Kidney tubule cell (primary cell): ENCODE data around the gene TSHR.
"Not testable (repeated sequence)": the region's sequence is repeated elsewhere in the genome, so short reads cannot be mapped to it uniquely, and the experiment has no call there.

ENCODE experiments used
- DNase-seq: peaks from one replicate; pipeline ENCODE4 v3.0.0-alpha.2; 2018; ENCODE audit warnings: low spot score

Gene TSHR

DNA sequence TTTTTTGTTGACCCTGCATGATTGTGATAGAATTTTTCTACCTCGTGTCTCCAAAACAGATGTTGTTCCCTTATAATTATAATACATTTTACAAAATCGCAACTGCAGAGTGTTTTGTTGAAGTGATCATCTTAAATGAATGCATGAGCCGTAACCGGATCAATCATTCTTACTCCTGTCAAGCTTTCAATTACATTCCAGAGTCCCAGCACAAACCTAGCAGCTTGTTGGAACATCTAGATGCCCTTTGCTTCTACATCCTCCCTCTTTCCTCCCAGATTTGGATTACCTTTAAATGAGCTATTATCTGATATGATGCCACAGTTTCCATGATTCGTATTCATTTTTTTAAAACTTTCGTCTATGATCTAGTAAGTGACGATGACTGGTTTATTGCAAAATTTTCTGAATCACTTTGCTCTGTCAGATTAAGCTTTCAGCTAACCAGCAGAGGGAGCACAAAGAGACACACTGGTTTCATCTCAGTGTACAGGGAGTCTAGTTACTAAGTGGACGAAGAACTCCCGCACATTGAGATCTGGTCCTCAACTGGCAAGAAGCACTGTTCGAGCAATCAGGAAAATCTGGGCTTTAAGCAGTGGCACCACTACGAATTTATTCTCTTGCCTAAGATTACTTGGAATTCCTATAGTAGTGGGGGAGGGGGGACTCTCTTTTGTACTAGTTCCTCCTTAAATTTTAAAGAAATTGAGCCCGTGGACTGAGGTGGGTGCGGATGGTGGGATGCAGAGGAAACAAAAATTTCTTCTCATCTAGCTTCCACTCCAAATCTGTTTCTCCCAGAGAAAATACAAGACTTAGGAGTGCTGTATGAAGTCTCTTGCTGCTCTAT is 40.9 kb downstream of the TSHR start:
- DNase-seq = peak; percentile 72

DNA sequence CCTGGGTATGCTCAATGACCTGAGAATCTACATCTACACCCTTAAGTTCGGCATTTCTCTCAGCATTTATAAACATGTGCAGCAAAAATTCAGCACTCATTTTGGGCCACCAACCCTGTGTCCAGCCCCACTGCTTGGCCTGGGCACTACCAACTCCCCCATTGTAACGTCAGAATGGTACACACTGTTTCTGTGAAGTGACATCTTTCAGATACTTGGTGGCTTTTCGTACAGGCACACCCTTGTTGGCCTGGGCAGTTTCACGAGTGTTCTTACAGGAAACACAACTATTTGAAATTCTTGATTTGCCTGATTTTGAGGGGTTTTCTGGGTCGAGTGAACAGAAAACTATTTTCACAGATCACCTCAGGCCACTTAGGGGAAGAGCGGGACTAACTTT is 46.0 kb downstream of the TSHR start:
- DNase-seq = no peak

DNA sequence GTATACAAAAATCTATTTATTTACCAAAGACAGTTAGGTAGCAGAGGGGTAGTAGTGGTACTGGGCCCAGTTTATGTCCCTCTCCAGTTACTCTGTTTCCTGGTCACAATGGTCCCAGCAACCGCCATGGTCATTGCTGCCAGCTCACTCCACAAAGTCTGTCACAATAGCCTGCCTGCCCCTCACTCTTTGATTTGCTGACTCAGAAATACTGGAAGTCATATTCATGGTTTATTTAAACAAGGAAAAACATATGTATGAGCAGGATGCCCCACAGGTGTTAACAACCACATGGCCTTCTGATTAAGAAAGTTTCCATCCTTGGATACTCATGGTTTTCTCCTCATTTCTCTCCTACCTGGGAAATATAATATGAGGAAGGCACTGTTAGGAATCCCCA is 49.2 kb downstream of the TSHR start:
- no peak for DNase-seq

DNA sequence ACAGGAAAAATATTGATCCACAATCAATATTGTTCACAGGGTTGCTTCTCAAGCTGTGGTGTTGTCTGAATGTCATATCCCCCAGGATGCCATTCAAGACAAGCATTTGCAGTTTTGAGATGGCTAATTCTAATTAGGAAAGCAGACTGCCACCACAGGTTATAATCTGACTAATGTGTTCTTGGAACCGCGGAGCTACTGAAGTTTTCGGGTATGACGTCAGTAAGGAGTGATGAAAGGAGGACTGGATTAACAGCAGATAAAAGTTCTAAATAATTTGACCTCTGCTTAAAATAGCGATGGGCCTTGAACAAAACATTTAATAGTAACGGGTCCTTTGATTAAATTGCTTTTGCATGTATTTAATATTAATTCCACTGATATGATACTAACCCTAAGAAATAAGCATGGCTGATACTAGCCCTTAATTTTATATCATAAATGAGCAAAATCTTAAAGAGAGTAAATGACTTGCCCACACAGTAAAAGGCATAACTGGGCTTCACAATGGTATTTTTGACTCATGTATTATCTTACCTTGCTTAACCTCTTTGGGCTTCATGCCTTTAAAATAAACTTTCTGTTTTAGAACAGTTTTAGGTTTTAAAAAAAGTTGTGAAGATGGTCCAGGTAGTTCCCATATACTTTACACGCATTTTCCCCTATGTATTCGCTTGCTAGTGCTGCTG is 50.3 kb downstream of the TSHR start:
- DNase-seq = no peak

DNA sequence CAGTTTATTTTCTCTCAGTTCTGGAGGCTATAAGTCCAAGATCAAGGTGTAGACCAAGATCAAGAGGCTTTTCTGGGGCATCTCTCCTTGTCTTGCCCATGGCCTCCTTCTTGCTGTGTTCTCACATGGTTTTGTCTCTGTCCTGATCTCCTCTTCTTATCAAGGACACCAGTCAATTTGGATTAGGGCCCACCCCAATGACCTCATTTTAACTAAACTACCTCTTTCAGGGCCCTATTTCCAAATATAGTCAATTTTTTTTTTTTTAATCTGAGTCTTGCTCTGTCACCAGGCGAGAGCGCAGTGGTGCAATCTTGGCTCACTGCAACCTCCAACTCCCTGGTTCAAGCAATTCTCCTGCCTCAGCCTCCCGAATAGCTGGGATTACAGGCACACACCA is 50.8 kb downstream of the TSHR start:
- no peak for DNase-seq

DNA sequence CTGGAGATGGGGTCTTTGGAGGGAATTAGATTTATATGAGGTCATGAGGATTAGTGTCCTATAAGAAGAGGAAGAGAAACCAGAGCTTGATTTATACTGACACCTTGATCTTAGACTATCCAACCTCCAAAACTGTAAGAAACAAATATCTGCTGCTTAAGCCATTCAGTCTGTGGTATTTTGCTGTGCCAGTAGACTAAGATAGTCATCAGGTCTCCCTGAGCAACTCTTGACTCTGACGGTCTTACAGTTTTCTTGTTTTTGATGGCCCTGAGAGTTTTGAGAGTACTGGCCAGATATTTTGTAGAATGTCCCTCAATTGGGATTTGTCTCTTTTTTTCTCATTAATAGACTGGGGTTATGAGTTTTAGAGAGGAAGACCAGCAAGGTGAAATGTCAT is 51.7 kb downstream of the TSHR start:
- no peak for DNase-seq

DNA sequence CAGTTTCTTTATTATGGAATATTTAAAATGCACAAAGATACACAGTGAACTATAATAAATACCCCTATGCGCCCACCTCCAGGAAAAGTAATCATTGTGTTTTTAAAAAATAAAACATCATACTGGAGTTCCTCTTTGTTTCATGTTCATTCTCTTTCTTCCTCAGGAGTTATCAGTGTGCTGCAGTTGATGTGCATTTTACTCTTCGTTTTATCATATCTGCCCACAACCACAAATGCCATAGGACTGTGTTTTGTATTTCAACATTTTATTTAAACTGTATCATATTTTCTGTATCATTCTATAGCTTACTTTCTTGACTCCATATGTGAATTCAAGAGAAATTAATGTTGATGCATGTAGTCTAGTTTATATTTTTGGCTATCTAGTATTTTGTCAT is 53.9 kb downstream of the TSHR start:
- no peak for DNase-seq

DNA sequence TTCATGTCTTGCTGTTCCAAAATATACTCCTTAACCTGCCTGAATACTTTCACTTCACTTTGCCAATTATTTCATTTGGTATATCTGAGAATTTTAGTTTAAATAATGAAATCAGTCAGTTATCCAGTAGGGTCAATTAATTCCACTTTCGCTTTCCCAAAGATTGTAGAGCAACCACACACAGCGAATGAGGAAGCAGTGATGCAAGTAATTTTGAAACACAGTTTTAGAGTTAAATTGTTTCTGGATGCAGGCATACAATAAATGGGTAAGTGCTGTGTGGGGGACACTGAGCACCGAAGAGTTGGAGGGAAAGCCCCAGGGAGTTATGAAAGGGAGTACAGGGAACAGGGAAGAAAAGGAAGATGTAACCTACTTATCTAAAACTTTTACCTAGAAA is 62.8 kb downstream of the TSHR start:
- DNase-seq = no peak

DNA sequence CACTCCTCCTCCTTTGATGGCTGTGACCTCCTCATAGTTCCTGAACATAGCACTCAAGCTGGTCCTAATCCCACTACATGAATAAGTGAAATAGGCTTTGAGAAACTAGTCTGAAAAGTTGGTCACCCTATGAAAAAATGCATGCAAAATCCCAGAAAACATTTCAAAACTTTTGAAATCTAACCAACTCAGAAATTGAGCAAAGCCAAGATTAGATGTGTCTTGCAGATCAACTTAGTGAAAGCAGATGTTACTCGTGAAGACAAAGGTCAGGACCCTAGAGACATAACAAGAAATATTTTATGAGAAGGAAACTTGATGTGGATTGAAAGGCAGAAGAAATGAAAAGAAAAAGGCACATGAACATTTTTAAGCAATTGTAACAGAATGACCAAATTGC is 63.3 kb downstream of the TSHR start:
- DNase-seq = no peak

DNA sequence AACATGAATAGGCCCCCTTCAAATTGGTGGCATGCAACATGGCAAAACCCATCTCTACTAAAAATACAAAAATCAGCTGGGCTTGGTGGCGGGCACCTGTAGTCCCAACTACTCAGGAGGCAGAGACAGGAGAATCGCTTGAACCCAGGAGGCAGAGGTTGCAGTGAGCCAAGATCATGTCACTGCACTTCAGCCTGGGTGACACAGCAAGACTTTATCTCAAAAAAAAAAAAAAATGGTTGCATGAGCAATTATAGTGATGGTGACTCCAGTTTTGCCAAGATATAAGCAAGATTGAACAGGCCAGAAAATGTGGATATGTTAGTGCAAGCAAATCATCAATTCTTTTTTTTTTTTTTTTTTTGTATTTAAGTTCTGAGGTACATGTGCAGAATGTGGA is 63.7 kb downstream of the TSHR start:
- not testable (repeated sequence) for DNase-seq

DNA sequence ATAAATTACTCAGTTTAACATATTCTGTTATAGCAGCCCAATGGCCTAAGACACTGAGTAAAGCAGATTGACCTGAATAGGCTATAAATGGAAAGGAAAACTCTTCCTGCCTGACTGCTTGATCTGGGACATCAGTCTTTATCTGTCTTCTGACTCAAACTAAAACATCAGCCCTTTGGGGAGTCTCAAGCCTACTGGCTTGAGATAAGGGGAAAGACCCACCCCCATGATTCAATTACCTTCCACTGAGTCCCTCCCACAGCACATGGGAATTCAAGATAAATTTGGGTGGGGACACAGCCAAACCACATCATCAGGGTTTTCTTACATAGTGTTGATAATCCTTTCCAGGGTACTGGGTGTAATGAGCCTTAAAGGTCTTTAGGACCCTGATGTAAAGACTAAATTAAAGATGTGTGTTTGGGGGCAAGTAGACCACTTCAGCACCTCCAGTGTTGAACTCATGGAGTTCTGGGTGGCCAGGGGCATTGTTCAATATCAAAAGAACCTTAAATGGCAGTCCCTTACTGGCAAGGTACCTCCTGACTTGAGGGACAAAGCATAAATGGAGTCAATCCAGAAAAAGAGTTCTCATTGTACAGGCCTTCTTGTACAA is 67.8 kb downstream of the TSHR start:
- no peak for DNase-seq

DNA sequence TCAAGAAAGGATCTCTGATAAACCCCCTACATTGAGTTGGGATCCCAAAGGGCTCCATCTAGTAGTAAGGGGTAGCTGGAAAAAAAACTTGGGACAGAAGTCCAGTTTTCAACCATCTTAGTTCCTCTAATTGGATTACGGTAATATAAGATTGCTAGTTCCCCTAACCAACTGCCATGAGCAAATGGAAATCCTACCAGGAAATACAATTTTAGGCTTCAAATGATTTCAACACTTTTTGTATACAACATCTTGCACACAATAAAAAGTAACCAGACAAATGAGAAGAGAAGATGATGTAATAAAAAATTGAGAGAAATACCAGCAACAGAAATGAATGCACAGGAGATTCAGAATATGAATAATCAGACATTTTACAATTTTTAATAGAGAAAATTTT is 73.0 kb downstream of the TSHR start:
- DNase-seq = no peak

DNA sequence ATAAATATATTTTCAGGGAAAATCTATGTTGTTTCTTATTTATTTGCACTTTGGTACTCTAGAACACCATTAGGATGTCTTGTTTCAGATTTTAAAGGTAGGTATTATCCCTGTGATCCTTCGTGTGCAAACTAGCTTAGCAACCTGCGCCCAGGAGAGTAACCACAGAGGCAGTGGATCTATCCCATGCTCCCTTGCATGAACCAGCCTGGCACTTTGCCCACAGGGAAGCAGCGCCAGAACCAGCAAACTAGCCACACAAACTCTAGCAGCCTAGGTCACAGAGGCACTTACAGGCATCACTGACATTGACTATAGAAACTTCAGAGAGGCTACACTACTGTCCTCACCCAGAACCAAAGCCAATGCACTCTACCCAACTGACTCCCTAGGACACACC is 76.1 kb downstream of the TSHR start:
- no peak for DNase-seq

DNA sequence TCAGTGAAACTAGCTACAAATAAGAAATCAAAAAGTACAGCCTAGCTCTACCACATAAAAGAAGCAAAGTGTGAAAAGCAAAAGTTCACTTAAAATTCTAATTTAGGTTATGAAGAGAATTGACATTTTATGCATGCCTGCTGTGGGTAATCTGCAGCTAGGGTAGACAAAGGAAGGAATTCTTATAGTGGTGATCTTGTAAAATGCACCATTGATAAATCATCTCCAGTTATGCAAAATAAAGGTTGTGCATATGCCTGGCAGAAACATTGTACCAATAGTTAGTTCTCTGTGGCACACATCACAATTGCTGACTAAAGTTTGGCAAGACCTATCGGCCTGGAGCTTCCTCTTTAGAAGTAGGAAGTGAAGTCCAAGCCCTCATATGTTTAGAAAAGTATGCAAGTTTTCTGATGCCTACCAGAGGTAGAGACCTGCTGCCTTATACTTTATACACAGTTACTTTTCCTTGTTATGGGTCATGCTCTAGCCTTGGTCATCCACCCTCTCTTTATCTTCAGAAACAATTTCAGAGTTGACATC is 78.3 kb downstream of the TSHR start:
- DNase-seq = no peak

DNA sequence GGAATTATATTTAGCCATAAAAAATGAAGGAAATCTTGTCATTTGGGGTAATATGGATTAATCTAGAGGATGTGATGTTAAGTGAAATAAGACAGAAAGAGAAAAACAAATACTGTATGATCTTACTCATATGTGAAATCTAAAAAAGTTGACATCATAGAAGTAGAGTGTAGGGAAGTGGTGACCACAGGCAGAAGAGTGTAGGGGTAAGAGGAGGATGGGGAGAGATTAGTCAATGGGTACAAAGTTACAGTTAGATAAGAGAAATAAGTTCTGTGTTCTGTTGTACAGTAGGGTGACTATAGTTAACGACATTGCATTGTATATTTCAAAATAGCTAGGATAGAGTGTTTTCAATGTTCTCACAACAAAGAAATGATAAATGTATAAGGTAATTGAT is 87.0 kb downstream of the TSHR start:
- no peak for DNase-seq

DNA sequence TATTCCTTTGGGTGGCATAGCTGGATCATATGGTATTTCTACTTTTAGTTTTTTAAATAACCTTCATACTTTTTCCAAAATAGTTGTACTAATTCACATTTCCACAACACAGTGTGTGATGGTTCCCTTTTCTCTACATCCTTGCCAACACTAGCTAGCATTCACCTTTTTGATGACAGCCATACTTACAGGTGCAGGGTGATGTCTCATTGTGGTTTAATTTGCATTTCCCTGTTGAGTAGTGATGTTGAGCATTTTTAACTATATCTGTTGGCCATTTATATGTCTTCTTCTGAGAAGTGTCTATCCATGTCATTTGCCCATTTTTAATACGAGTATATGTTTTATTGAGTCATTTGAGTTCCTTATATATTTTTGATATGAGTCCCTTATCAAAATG is 96.1 kb downstream of the TSHR start:
- no peak for DNase-seq

DNA sequence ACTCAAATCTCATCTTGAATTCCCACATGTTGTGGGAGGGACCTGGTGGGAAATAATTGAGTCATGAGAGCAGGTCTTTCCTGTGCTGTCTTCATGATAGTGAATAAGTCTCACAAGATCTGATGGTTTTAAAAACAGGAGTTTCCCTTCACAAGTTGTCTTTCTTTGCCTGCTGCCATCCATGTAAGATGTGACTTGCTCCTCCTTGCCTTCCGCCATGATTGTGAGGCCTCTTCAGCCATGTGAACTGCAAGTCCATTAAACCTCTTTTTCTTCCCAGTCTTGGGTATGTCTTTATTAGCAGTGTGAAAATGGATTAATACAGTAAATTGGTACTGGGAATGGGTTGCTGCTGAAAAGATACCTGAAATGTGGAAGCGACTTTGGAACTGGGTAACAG is 98.6 kb downstream of the TSHR start:
- not testable (repeated sequence) for DNase-seq

DNA sequence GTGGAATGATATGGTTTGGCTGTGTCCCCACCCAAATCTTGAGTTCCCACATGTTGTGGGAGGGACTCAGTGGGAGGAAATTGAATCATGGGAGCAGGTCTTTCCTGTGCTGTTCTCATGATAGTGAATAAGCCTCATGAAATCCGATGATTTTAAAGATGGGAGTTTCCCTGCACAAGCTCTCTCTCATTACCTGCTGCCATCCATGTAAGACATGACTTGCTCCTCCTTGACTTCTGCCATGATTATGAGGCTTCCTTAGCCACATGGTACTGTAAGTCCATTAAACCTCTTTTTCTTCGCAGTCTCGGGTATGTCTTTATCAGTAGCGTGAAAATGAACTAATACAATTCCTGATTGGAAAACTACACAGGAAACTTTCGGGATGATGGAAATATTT is 100.5 kb downstream of the TSHR start:
- no peak for DNase-seq

DNA sequence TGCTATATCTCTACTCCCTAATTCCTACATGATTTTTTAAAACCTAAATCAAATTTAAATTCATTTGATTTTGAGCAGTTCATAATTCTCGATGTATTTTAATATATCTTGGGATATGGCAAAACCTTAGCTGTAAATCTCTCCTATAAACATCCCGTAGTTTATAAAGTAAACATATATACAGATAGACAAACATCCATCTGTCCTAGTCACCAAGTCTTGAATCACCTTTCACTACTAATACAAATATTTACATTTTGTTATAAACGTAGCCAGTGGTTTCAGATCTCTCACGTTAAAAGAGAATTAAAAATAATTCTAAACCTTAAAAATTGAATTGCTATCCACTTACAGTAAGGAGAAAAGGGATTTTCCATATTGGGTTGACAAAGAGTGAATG is 107.0 kb downstream of the TSHR start:
- no peak for DNase-seq

DNA sequence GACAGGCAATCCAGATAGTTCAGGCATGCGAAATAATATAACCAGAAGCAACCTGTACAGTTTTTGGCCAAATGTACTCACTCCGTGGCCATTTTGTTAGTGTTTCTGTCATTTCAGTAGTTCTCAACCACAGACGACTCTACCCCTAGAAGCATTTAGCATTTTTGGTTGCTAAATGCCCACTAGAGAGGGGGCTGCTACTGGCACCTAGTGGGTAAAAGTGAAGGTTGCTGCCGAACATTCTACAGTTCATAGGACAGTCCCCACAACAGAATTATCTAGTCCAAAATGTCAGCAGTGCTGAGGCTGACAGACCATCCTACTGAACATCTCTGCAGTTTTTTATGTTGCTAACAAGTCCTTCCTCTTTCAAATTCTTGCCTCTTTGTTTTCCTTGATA is 107.4 kb downstream of the TSHR start:
- DNase-seq = peak; percentile 6

DNA sequence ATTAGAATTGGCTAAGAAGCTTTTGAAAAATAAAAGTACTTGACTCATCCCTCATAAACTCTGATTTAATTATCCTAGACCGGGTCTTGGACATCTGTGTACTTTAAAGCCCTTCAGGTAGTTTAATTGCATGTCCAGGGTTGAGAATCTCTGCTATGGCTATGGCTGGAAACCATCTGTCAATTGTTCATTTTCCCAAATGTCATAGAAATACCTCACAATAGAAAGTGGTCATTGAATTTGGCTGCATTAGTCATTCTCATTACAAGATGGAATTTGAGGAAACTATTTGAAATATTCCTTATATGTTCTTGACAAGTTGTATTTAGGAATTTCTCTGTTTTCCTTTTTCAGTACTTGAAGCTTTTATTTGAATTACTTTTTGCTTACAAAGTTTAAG is 111.3 kb downstream of the TSHR start:
- no peak for DNase-seq

DNA sequence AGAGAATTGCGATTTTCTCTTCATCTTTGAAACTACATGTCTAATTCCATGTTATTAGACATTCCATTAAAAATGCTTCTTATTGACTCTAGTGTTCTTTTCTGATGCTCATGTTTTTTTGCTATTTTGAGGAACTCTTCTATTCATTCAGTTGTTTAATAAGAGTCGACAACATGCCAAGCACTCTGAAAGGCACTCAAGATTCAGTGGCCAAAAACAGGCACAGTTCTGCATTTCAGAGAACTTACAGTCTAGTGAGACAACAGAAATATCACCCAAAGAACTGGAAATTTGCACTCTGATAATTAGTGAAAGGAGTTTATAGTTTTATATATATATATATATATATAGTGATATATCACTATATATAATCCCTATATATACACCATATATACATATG is 111.7 kb downstream of the TSHR start:
- no peak for DNase-seq

DNA sequence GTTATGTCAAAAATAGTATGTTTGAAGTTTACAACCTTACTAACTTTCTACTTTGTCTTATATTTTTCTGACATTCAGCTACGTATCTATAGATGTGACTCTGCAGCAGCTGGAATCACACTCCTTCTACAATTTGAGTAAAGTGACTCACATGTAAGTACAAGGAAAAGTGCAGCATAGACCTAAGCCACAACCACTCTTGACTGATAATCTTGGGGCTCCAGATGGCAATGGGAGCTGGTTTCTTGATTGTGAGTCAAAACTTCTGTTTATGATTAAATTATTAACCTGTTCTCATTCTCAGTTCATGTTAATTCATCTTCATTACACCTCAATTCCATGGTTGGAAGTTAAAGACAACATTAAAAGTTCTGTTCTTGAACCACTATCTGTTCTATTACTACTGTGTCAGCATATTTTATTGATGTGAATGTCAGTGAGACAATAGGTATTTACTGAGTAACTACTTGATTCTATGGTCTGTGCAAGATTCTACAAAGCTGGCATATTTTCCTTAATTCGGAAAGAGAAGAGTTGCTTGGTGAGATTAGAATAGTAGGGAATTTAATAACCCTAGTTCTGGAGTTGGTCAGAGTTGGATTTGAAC is 112.9 kb downstream of the TSHR start:
- no peak for DNase-seq
